Measurements from ENCODE around the gene ANKRD11.

GRCh38 chr16:89430436-89431157 lies 59.8 kb downstream of the ANKRD11 start:
- TF ChIP-seq ZNF274 (IDR thresholded peaks at IDR 0.05; ENCODE audit: low read depth, low read length) (no peak), YY1 (IDR thresholded peaks at IDR 0.05; ENCODE audit: insufficient read depth, insufficient read length) (no peak), SUZ12 (IDR thresholded peaks at IDR 0.05; ENCODE audit: extremely low read depth, insufficient read depth, insufficient read length) (no peak)
